ENCODE data around the gene AKT3.

DNA sequence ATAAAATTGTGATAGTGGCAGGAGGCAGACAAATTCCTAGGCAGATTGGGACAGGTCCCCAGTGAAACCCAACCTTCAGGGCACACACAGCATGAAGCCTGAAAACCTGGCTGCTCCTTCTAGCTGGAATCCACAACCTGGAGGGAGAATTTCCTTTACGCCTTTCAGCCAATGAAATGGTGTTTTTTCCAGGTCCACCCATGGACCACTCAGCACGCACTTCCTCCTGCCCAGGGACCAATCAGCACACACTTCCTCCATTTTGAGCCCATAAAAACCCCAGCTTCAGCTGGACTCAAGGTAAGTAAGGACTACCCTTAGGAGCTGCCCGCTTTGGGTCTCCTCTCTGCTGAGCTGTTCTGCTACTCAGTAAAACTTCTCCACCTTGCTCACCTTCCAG is 120.1 kb downstream of the AKT3 start:
- TF ChIP-seq, protein P1, sequence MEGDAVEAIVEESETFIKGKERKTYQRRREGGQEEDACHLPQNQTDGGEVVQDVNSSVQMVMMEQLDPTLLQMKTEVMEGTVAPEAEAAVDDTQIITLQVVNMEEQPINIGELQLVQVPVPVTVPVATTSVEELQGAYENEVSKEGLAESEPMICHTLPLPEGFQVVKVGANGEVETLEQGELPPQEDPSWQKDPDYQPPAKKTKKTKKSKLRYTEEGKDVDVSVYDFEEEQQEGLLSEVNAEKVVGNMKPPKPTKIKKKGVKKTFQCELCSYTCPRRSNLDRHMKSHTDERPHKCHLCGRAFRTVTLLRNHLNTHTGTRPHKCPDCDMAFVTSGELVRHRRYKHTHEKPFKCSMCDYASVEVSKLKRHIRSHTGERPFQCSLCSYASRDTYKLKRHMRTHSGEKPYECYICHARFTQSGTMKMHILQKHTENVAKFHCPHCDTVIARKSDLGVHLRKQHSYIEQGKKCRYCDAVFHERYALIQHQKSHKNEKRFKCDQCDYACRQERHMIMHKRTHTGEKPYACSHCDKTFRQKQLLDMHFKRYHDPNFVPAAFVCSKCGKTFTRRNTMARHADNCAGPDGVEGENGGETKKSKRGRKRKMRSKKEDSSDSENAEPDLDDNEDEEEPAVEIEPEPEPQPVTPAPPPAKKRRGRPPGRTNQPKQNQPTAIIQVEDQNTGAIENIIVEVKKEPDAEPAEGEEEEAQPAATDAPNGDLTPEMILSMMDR (optimal IDR thresholded peaks at IDR 0.05 in 1 of 3, IDR thresholded peaks at IDR 0.05 in 1 of 3, conservative IDR thresholded peaks at IDR 0.05 in 1 of 3; ENCODE audit: extremely low read depth in 1 of 3, insufficient read depth in 2 of 3, low read length in 3 of 3): no peak
- no peak for TF ChIP-seq EZH2 (IDR thresholded peaks at IDR 0.05; ENCODE audit: low read length)
